HCT116 (cell line): ENCODE results near the gene CDK5RAP1. TPM values are rescaled to one million over a fixed set of nuclear protein-coding genes. Genes with fewer than 3 reads are reported as not detected.

Experiments used
- ATAC-seq: fragments of 200-7000 bp; cut with Tn5 transposase; 2 replicates; pipeline ENCODE4 v1.9.1; 2020; ENCODE audit warnings: mild to moderate bottlenecking, moderate library complexity
- BruUV-seq: library from RNA; stranded (reverse); fragments of 400-500 nt; replicated peaks from 2 replicates; lab custom pipeline; 2021; lab: Mats Ljungman, UMichigan
- CTCF ChIA-PET: fragments of 300-600 bp; sonication (Branson Sonifier 250); formaldehyde crosslinking; loops from one replicate; lab custom pipeline; 2021; ENCODE audit warnings: antibody characterized with exemption; lab: Charles Lee
- POLR2A ChIA-PET: fragments of 300-600, 350-600 bp; sonication (Branson Sonifier 250); formaldehyde crosslinking; loops from one replicate; lab custom pipeline; 2021; ENCODE audit warnings: antibody characterized with exemption; lab: Charles Lee
- RAD21 ChIA-PET, 2 experiments: fragments of 300-600 bp; sonication (Branson Sonifier 250); formaldehyde crosslinking; loops; one replicate each; lab custom pipeline; 2023; ENCODE audit warnings: low total read pairs in 2 of 2; ENCODE audit not compliant: uncharacterized antibody in 2 of 2, unreplicated experiment in 2 of 2, low non-redundant PET in 1 of 2; lab: Charles Lee
- DNase-seq: peaks from one replicate; pipeline ENCODE4 v3.0.0-alpha.2; 2010; ENCODE audit warnings: low read depth, low spot score
- H2AFZ ChIP-seq: fragments of 200-600 bp; shearing (Covaris generic), sonication (generic); 2 replicates; pipeline ENCODE4 v1.6.1; 2017; ENCODE audit warnings: low read depth, mixed run types, mixed read lengths, antibody characterized with exemption, low read length; ENCODE audit not compliant: poor library complexity, severe bottlenecking
- H3K27ac ChIP-seq: 2 replicates; pipeline ENCODE4 v1.5.1; 2012; ENCODE audit warnings: low read depth, low read length
- H3K27me3 ChIP-seq: fragments of 200-600 bp; sonication (generic); 2 replicates; pipeline ENCODE4 v1.6.1; 2016; ENCODE audit warnings: mixed run types, low read length, mixed read lengths; ENCODE audit not compliant: insufficient read depth
- H3K36me3 ChIP-seq, 2 experiments: fragments of 200-500 bp in 1 of 2; fragments of 200-600 bp in 1 of 2; sonication (Bioruptor generic) in 1 of 2; sonication (generic) in 1 of 2; 2 replicates each; pipeline versions ENCODE4 v1.5.1 to v1.6.1; 2014 to 2016; ENCODE audit warnings: low read length in 2 of 2, inconsistent platforms in 1 of 2, mixed read lengths in 1 of 2, mixed run types in 1 of 2; ENCODE audit not compliant: insufficient read depth in 2 of 2, control insufficient read depth in 1 of 2
- H3K4me1 ChIP-seq, 2 experiments: fragments of 200-600 bp in 1 of 2; sonication (generic) in 1 of 2; 2 replicates each; pipeline versions ENCODE4 v1.5.1 to v1.6.1; 2012 to 2017; ENCODE audit warnings: low read length in 2 of 2, inconsistent platforms in 1 of 2, mild to moderate bottlenecking in 1 of 2, mixed read lengths in 1 of 2, mixed run types in 1 of 2, moderate library complexity in 1 of 2; ENCODE audit not compliant: insufficient read depth in 2 of 2, control insufficient read depth in 1 of 2
- H3K4me2 ChIP-seq: fragments of 200-600 bp; sonication (generic); 2 replicates; pipeline ENCODE4 v1.6.1; 2017; ENCODE audit warnings: mixed run types, low read length, mixed read lengths
- H3K4me3 ChIP-seq, 2 experiments: fragments of 200-600 bp in 1 of 2; sonication (generic) in 1 of 2; replicated peaks in 1 of 2; 2 replicates each; pipeline ENCODE4 v1.5.1; 2011 to 2016; ENCODE audit warnings: low read length in 2 of 2, control low read depth in 1 of 2, low read depth in 1 of 2, mild to moderate bottlenecking in 1 of 2, mixed read lengths in 1 of 2, mixed run types in 1 of 2
- H3K79me2 ChIP-seq: fragments of 200-600 bp; sonication (generic); 2 replicates; pipeline ENCODE4 v1.6.1; 2017; ENCODE audit warnings: mild to moderate bottlenecking, mixed run types, low read length, moderate library complexity, mixed read lengths; ENCODE audit not compliant: insufficient read depth
- H3K9ac ChIP-seq: fragments of 200-600 bp; sonication (generic); 2 replicates; pipeline ENCODE4 v1.6.1; 2016; ENCODE audit warnings: low read length, mixed read lengths
- H3K9me2 ChIP-seq: fragments of 200-600 bp; sonication (generic), shearing (Covaris generic); 2 replicates; pipeline ENCODE4 v1.6.1; 2017; ENCODE audit warnings: mixed run types, mild to moderate bottlenecking, moderate library complexity; ENCODE audit not compliant: insufficient read depth
- H3K9me3 ChIP-seq, 2 experiments: fragments of 200-500 bp in 1 of 2; fragments of 200-600 bp in 1 of 2; sonication (Bioruptor generic) in 1 of 2; sonication (generic) in 1 of 2; 2 replicates each; pipeline ENCODE4 v1.6.1; 2014 to 2017; ENCODE audit warnings: low read length in 2 of 2, mixed read lengths in 2 of 2, inconsistent platforms in 1 of 2, low read depth in 1 of 2, mild to moderate bottlenecking in 1 of 2, mixed run types in 1 of 2, moderate library complexity in 1 of 2; ENCODE audit not compliant: control insufficient read depth in 1 of 2, insufficient read depth in 1 of 2
- H4K20me1 ChIP-seq: fragments of 200-600 bp; sonication (generic), shearing (Covaris generic); 2 replicates; pipeline ENCODE4 v1.6.1; 2017; ENCODE audit warnings: mixed run types, mild to moderate bottlenecking, moderate library complexity; ENCODE audit not compliant: insufficient read depth
- ATF3 ChIP-seq: IDR thresholded peaks from 2 replicates; pipeline ENCODE4 v1.6.1; 2012
- CEBPB ChIP-seq: IDR thresholded peaks from 2 replicates; pipeline ENCODE4 v1.6.1; 2012; ENCODE audit warnings: low read depth
- ELF1 ChIP-seq: IDR thresholded peaks from 2 replicates; pipeline ENCODE4 v1.6.1; 2012; ENCODE audit warnings: low read depth, borderline replicate concordance
- EZH2 ChIP-seq: fragments of 200-600 bp; sonication (generic); IDR thresholded peaks from 2 replicates; pipeline ENCODE4 v1.6.1; 2017; ENCODE audit warnings: antibody characterized with exemption, mixed run types
- EZH2phosphoT487 ChIP-seq: fragments of 200-600 bp; IDR thresholded peaks from 2 replicates; pipeline ENCODE4 v1.6.1; 2018; ENCODE audit warnings: antibody characterized with exemption, borderline replicate concordance
- FOSL1 ChIP-seq: IDR thresholded peaks from 2 replicates; pipeline ENCODE4 v1.6.1; 2012; ENCODE audit warnings: low read depth
- POLR2AphosphoS5 ChIP-seq: IDR thresholded peaks from 2 replicates; pipeline ENCODE4 v1.6.1; 2011; ENCODE audit warnings: mild to moderate bottlenecking, low read depth, low read length, moderate library complexity
- RAD21 ChIP-seq: IDR thresholded peaks from 2 replicates; pipeline ENCODE4 v1.6.1; 2012; ENCODE audit warnings: low read depth, mild to moderate bottlenecking
- SIN3A ChIP-seq: IDR thresholded peaks from 2 replicates; pipeline ENCODE4 v1.6.1; 2012; ENCODE audit warnings: low read depth
- SP1 ChIP-seq: IDR thresholded peaks from 2 replicates; pipeline ENCODE4 v1.6.1; 2012; ENCODE audit warnings: low read depth
- SRF ChIP-seq: IDR thresholded peaks from 2 replicates; pipeline ENCODE4 v1.6.1; 2012; ENCODE audit warnings: low read depth
- YY1 ChIP-seq: IDR thresholded peaks from 2 replicates; pipeline ENCODE4 v1.6.1; 2011; ENCODE audit warnings: low read length, low read depth, moderate library complexity, mild to moderate bottlenecking; ENCODE audit not compliant: insufficient replicate concordance; ENCODE audit errors: extremely low read depth
- ZBTB33 ChIP-seq: IDR thresholded peaks from 2 replicates; pipeline ENCODE4 v1.6.1; 2011; ENCODE audit warnings: mild to moderate bottlenecking, low read length, moderate library complexity; ENCODE audit not compliant: insufficient replicate concordance; ENCODE audit errors: extremely low read depth
- ZFX ChIP-seq: fragments of 450-650 bp; IDR thresholded peaks from 2 replicates; pipeline ENCODE4 v1.6.1; 2017
- ZNF274 ChIP-seq: fragments of 200-500 bp; sonication (Bioruptor generic); IDR thresholded peaks from 2 replicates; pipeline ENCODE4 v1.6.1; 2014; ENCODE audit warnings: mild to moderate bottlenecking, low read depth, low read length, inconsistent platforms
- intact Hi-C: fragments of 100-400 bp; cut with micrococcal nuclease; formaldehyde crosslinking; loops from 2 replicates; pipeline ENCODE4 v1.10.0; 2022
- total RNA-seq: library from RNA; stranded (reverse); gene quantifications from one replicate; pipeline ENCODE4 v1.2.1, GENCODE V29; 2021; ENCODE audit not compliant: unreplicated experiment

The CDK5RAP1 gene
- total RNA-seq, 1 experiment from 2014 or later: 41.4 TPM

GRCh38 chr20:33434434-33434833, 33.1 kb upstream of the CDK5RAP1 start:
- Histone ChIP-seq H3K27ac (no peak overlapping the region), H3K9me2 (no peaks in the 10 kb centered on the region), H3K9me3 (no peaks in the 10 kb centered on the region), H3K9ac (no peak overlapping the region), H3K4me3 (no peak overlapping the region), H3K36me3 (no peaks in the 10 kb centered on the region), H3K4me1 (peaks cover 9% of the 10 kb centered on the region in 2 experiments; a peak in 3 of 4 replicates), H4K20me1 (no peaks in the 10 kb centered on the region), H2AFZ (no peak overlapping the region), H3K4me2 (no peak overlapping the region), H3K27me3 (no peaks in the 10 kb centered on the region), H3K79me2 (no peaks in the 10 kb centered on the region)
- ChIA-PET POLR2A (interaction anchor here (1.6 kb wide), 1 partner anchor 9 kb away, joined by 3 read pairs; the partner anchor contains the start of gene SNTA1), RAD21 (no interaction called here), CTCF (no interaction called here)
- ATAC-seq (no peak), DNase-seq (no peak)
- TF ChIP-seq FOSL1: no peak
- TF ChIP-seq SIN3A: no peak
- no peak for TF ChIP-seq ZFX
- TF ChIP-seq RAD21: no peak
- TF ChIP-seq SRF: no peak
- TF ChIP-seq CEBPB: no peak
- intact Hi-C loops: no loop called here
- BruUV-seq: no TSS peak

- CTCF ChIA-PET: no interaction called here
- Histone ChIP-seq H3K9me2 (no peaks in the 10 kb centered on the region), H3K27ac (peak overlapping the region; percentile 9; the same call in 1 of the 2 replicates), H3K4me2 (peak overlapping the region; percentile 23; the same call in 1 of the 2 replicates), H4K20me1 (no peaks in the 10 kb centered on the region), H3K9me3 (no peaks in the 10 kb centered on the region), H3K36me3 (no peaks in the 10 kb centered on the region), H2AFZ (no peak overlapping the region), H3K27me3 (no peaks in the 10 kb centered on the region), H3K9ac (no peak overlapping the region), H3K79me2 (no peaks in the 10 kb centered on the region), H3K4me3 (no peak overlapping the region), H3K4me1 (peaks cover 9% of the 10 kb centered on the region in 2 experiments; a peak in 3 of 4 replicates)
- intact Hi-C loops: no loop called here
- ATAC-seq (peak; percentile 83), DNase-seq (no peak)
- no TSS peak for BruUV-seq
- RAD21 ChIA-PET: no interaction called here
- POLR2A ChIA-PET: interaction anchor here (1.6 kb wide), 1 partner anchor 10 kb away, joined by 3 read pairs; the partner anchor contains the start of gene SNTA1
- TF ChIP-seq EZH2phosphoT487 (no peak), ZBTB33 (no peak), POLR2AphosphoS5 (no peak), YY1 (no peak), FOSL1 (no peak), SP1 (no peak), ATF3 (no peak), SRF (no peak), EZH2 (no peak), ELF1 (no peak), RAD21 (no peak), ZFX (no peak), SIN3A (no peak), ZNF274 (no peak)
These were observed 32.3 kb upstream of the CDK5RAP1 start for GRCh38 chr20:33433465-33434234.
